SH-SY5Y (cell line): ENCODE measurements around the gene IFNA17.
"Not testable (repeated sequence)": the region's sequence is repeated elsewhere in the genome, so short reads cannot be mapped to it uniquely, and the experiment has no call there.

ENCODE experiments used
- GATA2 ChIP-seq: IDR thresholded peaks from 2 replicates; pipeline ENCODE4 v1.6.1; 2011; ENCODE audit warnings: mild to moderate bottlenecking, low read depth, low read length
- GATA3 ChIP-seq: IDR thresholded peaks from 2 replicates; pipeline ENCODE4 v1.6.1; 2011; ENCODE audit warnings: low read depth, mild to moderate bottlenecking, low read length, moderate library complexity

IFNA17 gene

DNA sequence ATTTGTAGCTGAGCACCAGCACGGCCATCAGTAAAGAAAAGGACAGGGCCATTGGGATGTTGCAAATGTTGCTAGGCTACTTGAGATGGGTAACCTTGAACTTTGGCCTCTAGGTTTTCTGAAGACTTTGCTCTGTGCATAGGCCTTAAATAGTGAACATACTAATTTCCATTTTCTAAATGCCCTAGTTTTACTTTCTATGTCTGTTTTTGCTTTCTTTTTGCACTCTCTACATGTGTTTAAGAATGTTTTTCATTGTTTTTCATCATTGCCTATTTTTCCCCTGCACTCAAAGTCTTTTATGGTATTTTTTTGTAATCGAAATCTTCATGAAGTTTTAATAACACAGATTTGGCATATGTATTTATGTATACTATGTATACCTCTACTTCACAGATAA, at the start of gene IFNA17:
Gene IFNA17, minus strand, starts transcription at position 101 of the 400 bp plus-strand sequence. Its CDS starts 49 bp downstream, at position 52.
- TF ChIP-seq GATA3: no peak
- no peak for TF ChIP-seq GATA2

DNA sequence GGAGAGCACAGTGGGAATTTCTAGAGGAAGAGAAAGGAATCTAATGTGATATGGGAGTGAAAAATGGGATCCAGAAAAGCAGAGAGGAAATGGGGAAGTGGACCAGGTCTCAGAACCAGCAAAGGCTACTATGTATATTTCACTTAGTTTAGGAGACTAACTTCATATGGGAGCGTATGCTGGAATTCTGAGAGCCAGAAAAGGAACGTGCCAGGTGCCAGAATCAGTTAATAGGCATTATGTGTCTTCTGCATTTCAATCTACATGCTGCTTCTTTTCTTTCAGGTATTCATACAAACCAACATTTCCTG, 40.3 kb upstream of the IFNA17 start:
- TF ChIP-seq GATA2: no peak
- TF ChIP-seq GATA3: no peak

DNA sequence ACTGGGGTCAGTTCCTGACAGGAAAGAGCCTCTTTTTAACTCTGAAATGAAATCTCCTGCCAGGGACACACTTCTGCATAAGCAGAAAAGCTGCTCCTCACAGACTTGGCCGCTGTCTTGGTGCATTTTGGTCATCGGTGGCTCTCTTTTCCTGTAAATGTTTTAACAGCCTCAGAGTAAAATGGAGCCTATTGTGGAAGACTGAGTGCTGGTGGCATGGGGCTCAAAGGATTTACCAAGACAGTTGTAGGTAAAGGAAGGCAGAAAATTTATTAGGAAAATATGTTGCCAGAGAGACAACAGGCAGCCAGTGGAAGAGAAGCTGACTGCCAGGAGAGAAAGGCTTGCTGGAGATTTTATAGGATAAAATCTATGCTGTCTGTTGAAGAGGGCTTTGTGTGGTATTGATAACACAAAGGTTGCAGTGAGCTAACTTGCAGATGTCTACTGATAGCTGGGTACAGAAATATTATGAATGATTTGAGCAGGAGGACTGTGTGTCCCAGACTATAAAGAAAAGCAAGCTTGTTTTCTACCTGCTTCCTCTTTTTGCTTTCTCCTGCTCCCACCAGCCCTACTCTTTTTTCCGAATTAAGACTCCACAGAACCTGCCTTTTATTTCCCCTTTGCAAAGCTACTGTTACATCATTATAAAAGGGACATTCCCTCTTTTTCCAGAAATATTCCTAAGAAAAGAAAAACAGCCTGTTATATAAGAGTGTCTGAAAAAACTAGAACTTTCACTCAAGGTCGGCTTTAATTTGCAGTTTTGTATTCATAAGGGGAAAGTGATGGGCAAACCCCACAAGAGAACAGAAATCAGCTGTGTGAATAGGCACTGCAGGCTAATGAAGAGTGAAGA, 39.7 kb upstream of the IFNA17 start:
- TF ChIP-seq GATA2: no peak
- TF ChIP-seq GATA3: no peak

DNA sequence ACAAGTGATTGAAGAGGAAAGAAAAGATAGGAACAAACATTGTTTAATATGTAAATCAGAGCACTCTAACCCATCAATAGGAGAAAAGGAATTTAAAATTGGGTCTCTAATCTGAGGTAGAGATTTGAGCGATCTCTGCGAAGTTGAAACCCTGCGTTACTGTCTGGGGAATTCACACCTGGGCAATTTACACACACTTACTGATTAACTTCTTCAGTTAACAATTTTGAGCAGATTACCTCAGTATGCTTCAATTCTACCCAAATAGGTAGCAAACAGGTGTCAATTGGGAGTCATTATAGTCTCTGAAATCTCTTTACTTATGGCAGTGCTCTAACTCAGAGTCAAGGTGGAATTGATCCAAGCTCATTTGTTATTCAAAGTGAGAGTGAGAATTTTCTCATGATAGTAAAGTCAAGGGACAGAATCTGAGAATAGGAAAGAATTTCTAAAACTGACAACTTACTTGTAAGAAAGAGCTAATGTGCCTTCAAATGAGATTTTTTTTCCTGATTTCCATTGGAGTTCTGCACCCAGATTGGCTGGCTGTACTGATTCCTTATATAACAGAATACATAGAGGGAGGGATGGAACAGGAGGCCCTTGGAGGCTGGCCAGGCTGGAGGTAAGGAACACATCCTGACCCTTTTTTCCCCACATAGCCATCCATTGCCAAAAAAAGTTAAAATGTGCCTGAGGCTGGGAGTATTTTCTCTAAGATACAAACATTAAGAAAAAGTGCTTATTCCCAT, 38.9 kb upstream of the IFNA17 start:
- TF ChIP-seq GATA3 (no peak), GATA2 (no peak)

DNA sequence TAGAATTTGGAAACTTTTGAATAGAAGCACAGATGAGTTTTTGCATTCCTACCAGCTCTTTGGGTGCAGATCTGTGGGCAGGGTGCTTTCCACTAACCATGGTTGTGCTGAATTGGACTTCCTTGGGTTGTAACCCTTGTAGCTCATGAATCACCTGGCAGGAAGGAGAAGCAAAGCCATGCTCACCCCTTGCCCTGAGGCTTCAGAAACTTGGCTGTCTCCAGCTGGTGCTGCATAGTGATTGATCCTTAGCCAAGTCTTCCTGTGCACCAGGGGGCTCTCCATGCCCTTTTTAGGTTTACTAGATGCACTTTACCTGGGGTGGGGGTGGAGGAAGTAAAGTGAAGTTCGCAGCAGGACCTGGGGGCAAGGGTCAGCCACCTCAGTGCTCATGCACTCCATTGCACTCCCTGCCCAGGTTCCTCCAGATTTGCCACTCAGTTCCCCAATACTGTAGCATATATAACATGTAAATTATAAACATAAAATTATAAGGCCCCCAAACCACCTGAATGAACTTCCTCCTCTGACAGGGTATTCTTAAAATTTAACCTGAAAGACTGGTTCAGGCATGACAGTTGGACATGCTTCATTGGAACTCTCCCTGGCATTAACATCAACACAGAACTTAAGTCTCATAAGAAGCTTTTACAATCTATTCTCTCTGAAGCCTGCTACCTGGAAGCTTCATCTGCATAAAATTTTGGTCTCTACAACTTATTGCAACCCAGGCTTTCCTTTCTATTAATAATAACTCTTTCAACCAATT, 37.6 kb upstream of the IFNA17 start:
- TF ChIP-seq GATA2 (no peak), GATA3 (no peak)

DNA sequence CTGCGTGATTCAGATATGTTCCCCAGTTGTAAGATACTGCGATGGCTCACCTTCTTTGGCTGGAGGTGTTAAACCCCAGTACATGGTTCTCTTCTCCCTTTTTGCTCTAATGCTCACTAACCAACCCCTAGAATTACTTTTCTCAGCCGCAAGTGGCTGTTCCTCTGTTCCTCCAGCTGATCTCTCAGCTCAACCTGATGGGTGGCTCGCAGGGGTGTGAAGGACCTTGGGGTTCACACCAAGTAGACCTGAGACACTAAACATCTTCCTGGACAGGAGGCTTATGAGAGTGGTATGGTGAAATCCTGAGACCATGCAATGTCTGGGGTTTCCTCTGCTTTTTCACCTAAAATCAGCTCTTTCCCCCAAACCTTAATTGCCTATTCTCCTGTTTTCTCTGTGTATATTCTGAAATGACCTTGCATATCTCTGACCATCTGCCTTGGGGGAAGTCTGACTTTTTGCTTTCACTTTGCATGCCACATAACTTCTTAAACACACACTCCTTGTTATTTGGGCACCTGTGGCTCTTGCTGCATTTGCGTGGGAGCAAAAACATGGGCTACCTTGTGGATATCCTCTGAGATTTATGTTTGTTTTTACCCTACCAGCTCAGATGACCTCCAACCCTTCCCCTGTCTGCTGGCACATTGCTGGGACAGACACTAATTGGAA, 27.7 kb upstream of the IFNA17 start:
- TF ChIP-seq GATA2 (no peak), GATA3 (no peak)

DNA sequence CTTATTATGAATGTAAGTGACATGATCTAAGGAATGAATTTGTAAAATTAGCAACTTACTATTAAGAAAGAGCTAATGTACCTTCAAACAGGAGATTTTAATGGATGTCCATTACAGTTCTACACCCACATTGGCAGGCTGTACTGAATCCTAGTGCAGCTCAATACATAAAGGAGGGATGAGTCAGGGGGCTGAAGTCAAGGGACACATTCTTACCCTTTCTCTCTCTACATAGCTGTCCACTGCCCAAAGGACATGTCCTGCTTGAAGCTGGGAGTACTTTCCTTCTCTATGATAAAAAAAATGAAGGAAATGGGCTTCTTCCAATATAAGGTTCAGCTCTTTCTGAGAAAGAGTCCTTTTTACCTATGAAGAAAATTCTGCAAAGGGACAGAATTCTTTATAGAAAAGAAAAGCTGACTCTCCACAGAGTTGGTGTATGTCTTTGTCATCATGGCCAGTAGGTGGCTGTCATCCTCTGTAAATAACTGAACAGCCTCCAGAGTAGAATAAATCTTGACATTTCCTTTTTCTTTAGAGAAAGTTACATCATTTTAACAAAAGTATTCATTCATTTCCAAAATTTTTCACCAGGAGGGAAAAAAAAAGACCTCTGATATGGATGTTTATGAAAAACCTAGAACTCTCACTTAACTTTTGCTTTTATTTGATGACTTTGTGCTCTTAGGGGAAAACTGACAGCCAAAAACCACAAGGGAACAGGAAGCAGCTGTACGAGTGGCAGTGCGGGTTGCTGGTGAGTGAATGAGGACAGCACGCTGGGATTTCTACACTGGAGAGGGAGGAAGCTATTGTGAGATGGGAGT, 24.9 kb upstream of the IFNA17 start:
- no peak for TF ChIP-seq GATA2
- TF ChIP-seq GATA3: no peak

DNA sequence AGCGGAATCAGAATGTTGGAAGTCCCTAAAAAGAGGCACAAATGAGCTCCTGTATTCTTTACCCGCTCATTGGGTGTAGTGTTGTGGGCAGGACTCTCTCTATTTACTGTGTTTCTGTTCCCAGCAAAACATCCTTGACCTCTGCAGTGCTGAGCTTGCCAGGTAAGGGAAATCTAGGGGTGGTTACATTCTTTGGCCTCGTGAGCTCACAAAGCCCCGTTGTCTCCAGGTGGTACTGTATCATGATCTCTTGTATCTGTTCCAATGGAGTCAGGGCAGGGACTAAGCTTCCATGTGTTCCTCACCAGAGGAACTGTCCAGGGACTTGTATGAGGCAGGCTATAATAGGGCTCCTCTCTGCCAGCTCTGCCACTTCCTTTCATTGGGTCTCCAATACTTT, 23.6 kb upstream of the IFNA17 start:
- TF ChIP-seq GATA3 (no peak), GATA2 (no peak)

DNA sequence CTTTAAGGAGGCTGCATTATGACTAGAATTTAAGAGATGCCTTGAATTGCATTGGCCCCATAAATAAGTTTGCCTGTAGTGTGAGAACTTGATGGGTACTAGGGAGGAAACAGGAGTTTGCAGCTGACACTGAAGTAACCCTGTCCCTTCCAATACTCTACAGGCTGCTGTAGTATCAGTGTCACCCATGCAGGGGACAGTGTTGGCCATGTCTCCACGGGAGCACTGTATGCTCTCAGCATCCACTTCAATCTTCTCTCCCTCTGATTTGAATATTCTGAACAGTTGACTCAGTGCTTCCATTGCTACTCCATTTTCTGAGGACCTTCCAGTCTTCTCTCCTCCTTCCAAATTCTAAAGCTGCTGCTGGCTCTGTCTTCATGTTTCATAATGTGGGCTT, 23.2 kb upstream of the IFNA17 start:
- TF ChIP-seq GATA2: no peak
- TF ChIP-seq GATA3: no peak

DNA sequence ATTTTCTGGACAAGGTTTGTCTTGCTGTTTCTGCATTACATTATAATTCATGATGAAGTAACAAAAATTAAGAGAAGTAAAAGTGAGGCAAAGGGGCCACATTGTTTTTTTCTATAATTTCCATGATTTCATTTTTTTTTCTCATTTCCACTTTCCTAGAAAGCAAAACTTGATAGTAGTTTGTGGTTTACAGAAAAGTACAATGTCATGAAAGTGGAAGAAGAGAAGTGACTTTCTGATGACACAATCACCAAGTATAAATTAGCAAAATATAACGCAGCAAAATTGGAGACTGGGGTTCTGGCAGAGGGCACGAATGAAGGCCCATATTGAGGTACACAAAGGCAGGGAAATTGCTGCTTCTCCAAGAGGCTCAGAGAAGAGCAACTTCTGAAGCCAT, 16.8 kb upstream of the IFNA17 start:
- TF ChIP-seq GATA2 (no peak), GATA3 (no peak)

DNA sequence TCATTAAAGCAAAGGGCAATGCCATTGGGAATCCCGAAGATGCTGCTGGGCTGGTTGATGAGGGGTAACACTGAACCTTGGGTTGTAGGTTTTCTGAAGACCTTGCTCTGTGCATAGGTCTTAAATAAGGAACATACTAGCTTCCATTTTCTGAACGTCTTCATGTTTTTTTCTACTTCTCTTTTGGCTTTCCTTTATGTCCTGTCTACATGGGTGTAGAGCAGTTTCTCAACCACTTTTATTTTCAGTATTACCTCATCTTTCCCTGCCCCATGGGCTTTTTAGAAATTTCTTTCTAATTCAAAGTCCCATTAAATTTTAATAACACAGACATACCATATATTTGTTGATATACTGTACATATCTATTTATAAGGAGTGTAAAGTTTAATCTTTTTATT, 11.9 kb upstream of the IFNA17 start, which contains the start of gene IFNA14:
Gene IFNA14, minus strand, starts transcription at position 95 of the 400 bp plus-strand sequence. Its CDS starts 70 bp downstream, at position 25.
- no peak for TF ChIP-seq GATA2
- TF ChIP-seq GATA3: no peak

DNA sequence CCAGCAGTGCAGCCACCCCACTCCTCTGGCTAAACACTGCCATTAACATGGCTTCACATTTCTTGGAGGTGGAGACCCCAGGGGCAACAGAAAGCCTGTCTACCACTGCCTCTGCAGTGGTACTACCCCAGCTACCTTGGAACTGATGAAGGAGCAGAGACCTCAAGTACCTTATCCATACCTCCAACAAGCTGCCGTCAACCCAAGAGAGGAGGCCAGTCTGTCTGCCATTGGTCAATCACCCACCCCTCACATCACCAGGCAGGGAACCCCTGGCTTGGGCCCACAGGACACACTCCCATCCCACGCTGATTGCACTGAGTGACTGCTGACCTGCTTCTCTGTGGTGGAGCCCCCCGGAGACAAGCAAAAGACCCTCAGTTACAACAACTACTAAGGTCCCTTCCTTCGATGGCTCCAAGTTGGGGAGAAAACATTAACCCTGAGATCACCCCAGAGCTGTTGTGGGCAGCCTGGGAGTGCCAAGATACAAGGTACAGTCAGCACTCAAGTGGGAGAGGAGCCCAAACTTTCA, 6.2 kb upstream of the IFNA17 start:
- TF ChIP-seq GATA2: no peak
- TF ChIP-seq GATA3: no peak

DNA sequence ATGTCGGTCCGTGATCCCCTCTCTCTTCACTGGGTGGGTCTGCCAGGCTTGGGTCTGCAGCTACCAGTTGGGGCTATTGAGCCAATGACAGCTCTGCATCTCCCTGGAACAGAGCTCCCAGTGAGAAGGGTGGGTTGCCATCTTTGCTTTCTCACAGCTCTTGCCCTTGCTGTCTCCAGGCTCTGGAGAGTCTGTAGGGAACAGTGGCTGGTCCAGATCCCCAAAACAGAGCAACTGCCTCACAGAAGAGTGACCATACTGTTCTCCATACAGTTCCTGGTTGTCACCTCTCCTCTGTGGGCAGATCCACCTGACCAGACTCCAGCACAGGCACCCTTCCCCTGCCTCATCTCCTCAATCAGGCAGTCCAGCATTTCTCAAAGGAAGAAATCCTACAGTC, 5.2 kb upstream of the IFNA17 start:
- no peak for TF ChIP-seq GATA3
- no peak for TF ChIP-seq GATA2

DNA sequence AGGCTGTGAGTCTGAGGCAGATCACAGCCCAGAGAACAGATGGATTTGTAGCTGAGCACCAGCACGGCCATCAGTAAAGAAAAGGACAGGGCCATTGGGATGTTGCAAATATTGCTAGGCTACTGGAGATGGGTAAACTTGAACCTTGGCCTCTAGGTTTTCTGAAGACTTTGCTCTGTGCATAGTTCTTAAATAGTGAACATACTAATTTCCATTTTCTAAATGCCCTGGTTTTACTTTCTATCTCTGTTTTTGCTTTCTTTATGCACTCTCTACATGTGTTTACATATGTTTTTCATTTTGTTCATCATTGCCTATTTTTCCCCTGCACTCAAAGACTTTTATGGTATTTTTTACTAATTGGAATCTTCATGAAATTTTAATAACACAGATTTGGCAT, 10.8 kb downstream of the IFNA17 start, which contains the start of gene IFNA16:
Gene IFNA16, minus strand, starts transcription at position 101 of the 400 bp plus-strand sequence. Its CDS starts 6 bp downstream, at position 95.
- TF ChIP-seq GATA3, GATA2: not testable (repeated sequence)
